ENCODE results near the gene HIVEP3. TPM values are rescaled to one million over a fixed set of nuclear protein-coding genes. Genes with fewer than 3 reads are reported as not detected.

The HIVEP3 gene
- total RNA-seq, 1 donor from 2014 or later = 10.1 TPM

DNA sequence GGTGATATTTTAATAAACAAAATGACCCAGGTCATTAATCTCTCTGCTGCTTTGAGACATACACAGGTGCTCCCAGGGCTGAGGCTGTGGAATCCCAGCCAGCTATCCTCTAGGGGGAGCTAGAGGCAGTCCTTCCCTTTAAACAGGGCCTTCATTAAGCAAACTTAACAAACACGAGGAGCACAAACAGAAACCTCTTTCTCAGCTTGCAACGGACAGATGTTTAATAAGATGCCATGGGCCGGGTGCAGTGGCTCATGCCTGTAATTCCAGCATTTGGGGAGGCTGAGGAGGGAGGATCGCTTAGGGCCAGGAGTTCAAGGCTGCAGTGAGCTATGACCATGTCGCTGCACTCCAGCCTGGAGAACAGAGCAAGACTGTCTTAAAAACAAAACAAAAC, 106.7 kb downstream of the HIVEP3 start:
- peak; percentile 61 for DNase-seq (ENCODE audit: low spot score)

GRCh38 chr1:41811051-41811795, 107.5 kb downstream of the HIVEP3 start:
- DNase-seq (ENCODE audit: low spot score) = no peak

- no peak for DNase-seq (ENCODE audit: low spot score)
Measured at GRCh38 chr1:41810446-41810845, 108.3 kb downstream of the HIVEP3 start.

DNA sequence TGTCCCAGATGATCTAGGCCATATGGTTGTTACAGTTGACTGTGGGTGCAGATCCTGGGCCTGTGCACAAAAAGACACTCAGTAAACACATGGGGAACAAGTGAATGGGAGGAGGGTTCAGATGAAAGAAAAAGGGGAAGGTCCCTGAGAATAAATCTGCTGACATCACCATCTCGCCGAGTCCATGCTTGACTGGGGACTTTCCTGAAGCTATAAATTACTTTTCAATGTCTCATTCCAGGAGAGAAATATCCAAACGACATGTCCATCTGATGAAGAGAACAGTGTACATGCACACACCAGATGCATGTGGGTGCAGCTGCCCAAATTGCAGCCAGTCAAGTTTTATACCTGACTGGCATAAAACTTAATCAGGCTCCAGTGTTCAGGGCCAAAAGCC, 109.0 kb downstream of the HIVEP3 start:
- DNase-seq (ENCODE audit: low spot score) = no peak

GRCh38 chr1:41807390-41807789, 111.3 kb downstream of the HIVEP3 start:
- no peak for DNase-seq (ENCODE audit: low spot score)

- no peak for DNase-seq (ENCODE audit: low spot score)
Measured at GRCh38 chr1:41806472-41807155, 112.1 kb downstream of the HIVEP3 start.

DNA sequence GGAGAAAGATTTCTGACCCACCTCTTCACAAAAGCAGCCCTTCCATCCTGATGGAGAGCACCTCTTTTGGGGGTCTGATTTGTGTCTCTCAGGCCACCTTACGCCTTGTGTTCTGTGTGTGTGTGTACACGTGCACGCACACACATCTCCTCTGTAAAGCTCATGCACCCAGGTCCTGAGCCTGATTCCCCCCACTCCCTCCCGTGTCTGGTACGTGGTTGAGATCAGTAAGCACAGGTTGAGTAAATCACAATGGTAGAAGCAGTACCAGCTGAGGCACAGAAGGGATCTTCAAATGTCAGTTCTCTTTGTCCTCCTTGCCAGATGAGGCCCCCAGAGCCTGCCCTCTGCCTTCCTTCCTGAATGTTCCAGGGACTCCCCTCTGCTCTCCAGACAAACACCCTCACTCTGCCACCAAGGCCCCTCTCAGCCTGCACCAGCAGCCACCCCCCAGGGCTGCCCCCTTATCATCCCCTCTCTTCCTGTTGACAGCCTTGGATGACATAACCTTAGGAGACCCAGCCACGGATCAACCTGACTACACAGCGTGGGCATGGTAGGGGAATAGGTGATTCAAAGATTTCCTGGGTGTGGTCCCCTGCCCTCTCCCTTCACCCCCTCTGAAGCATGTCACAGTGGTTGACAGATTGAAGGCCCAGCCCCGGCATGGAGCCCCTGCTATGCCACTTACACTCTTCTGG, 112.8 kb downstream of the HIVEP3 start:
- no peak for DNase-seq (ENCODE audit: low spot score)

GRCh38 chr1:41804176-41804575, 114.5 kb downstream of the HIVEP3 start:
- DNase-seq (ENCODE audit: low spot score) = no peak

- no peak for DNase-seq (ENCODE audit: low spot score)
Measured at GRCh38 chr1:41803656-41804055, 115.1 kb downstream of the HIVEP3 start.

DNA sequence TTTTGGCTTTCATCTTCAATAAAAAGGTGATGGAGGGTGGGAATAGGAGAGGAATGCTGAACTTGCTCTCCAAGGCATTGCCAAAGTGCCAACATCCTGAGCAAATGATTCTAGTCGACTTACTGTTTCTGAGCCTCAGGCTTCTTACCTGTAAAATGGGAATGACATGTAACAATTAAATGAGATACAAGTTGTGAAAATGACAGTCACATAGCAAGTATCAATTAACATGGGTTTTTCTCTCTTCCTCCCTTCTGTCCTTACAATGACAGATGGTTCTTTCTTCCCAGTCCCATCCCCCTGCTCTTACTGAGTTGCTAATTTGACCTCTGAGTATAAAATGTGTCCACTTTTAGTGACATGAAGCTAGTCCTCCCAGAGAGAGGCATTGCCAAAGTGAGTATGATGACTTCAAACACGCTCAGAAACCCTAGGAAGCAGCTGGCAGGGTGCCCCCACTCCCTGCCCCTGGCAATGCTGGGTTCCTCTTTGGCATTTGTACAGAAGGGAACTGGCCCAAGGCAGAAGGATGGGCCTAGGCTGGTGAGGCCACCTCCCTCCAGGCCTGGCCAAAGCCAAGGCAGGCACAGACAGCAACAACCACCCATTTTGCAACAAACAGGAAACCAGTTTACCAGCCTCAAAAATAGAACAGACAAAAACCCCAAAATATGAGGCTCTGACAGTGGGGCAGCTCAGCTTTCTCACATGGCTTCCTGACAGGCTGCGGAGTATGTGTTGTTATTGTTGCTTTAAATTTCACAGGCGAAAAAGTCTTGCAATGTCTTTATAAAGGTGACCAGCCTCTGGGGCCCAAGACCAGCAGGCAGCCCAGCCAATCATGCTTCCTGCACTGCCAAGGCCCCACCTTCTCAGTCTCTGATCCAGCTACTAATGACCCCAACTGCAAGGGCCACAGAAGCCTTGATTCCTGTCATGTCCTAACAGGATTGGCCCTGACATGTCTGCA, 115.9 kb downstream of the HIVEP3 start:
- DNase-seq (ENCODE audit: low spot score) = peak; percentile 66

DNA sequence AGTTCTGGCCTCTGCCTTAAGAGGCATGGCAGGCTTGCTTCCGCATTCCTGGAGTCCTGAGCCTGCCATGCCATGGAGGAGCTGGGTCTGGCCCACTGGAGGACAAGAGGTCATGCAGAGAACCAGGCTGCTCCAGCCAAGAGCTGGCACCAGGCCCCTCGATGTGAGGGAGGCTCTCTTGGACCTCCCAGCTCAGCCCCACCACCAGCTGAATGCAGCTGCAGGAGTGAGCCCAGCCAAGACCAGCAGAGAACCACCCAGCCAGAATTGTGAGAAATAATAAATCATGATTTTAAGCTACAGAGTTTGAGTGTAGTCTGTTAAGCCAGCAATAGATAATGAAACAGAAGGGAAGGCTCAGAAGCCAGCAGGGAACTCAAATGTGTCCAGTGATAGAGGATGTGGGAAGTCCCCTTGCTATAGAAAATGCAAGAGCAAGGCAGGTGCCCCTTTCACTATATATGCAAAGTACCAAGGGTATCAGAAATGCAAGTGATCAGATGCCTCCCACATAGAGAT, 118.4 kb downstream of the HIVEP3 start:
- DNase-seq (ENCODE audit: low spot score) = no peak

DNA sequence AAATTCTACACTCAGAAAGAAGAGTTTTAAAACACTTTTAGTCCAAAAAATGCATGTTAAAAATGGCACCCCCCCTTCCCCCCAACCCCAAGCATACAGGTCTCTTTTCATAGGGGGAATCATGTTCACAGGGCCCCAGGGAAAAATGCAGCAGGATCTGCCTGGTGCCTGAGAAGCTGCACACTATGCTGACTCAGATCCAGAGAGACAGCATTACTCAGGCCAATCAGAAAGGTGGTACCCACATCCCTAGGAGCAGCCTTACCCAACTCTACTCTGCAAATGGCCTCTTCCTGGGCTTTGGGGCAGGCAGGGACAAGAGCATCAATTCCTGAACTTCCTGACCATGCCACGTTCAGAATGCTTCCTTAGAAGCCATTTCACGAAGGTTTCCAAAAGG, 119.0 kb downstream of the HIVEP3 start:
- DNase-seq (ENCODE audit: low spot score) = no peak

- no peak for DNase-seq (ENCODE audit: low spot score)
Measured at GRCh38 chr1:41799205-41799604, 119.5 kb downstream of the HIVEP3 start.

DNA sequence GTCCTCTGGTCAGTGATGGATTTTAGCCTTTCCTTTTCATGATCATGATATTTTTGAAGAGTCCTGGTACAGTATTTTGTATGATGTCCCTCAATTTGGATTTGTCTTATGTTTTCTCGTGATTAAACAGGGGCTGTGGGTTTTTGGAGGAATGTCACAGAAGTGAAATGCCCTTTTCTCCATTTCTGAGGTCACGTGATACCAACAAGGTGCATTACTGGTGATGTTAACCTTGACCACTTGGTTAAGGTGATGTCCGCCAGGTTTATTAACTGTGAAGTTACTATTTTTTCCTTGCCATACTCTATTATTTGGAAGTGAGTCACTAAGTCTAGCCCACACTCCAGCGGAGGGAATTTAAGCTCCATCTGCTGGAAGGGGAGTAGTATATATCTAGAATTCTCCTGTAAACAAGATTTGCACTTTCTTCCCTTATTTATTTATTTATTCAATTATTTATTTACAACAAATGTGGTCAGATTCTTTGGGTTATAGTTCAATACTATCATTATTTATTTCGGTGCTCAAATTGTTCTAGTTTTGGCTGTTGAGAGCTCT, 123.4 kb downstream of the HIVEP3 start:
- DNase-seq (ENCODE audit: low spot score) = no peak

GRCh38 chr1:41794031-41794430, 124.7 kb downstream of the HIVEP3 start:
- no peak for DNase-seq (ENCODE audit: low spot score)

DNA sequence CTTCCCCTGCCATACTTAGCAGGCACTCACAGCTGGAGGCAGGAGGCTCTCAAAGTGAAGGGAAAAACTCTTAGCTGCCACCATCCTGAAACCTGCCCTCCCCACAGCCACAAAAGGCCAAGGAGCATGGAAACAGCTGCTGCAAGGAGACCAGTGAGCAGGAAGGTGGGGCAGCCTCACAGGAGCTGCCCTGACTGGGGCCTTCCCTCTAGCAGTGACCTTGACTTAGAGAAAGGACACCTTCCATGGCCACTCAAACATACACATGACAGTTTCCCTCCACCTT, 126.3 kb downstream of the HIVEP3 start:
- no peak for DNase-seq (ENCODE audit: low spot score)

DNA sequence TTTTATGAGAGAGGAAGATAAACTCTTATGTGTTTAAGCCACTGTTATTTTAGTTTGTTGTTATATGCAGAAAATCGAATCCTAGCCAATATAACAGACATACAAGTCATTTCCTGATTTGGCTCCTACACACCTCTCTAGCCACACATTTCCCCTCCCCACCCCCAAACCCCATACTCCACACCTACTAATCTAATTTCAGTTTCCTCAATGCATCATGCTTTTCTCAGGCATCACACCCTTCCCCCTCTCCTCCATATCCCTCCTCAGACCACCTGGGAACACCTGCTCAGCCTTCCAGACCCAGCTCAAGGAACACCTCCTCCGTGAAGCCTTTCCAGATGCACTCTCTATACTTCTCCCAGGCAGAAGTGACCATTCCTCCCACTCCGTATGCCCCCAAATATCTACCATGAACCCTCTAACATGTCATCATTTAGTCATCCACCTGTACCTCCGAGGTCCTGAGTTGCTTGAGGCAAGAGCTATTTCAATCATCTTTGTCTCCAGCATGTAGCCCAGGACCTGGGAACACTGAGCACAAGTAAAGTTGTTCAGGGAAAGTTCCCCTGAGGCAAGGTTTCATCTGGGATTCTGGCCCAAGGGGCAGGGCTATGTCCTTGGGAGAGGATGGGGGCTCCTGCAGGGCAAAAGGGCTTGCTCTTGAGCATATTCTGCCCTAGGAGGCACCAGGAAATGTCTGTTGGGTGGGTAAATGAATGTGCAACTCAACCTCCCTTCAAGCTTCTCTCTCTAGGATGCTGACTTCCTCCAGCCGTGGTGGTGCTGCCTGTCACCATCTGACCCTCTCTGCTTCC, 126.8 kb downstream of the HIVEP3 start:
- DNase-seq (ENCODE audit: low spot score) = no peak

- no peak for DNase-seq (ENCODE audit: low spot score)
Measured at GRCh38 chr1:41790351-41790750, 128.4 kb downstream of the HIVEP3 start.

DNA sequence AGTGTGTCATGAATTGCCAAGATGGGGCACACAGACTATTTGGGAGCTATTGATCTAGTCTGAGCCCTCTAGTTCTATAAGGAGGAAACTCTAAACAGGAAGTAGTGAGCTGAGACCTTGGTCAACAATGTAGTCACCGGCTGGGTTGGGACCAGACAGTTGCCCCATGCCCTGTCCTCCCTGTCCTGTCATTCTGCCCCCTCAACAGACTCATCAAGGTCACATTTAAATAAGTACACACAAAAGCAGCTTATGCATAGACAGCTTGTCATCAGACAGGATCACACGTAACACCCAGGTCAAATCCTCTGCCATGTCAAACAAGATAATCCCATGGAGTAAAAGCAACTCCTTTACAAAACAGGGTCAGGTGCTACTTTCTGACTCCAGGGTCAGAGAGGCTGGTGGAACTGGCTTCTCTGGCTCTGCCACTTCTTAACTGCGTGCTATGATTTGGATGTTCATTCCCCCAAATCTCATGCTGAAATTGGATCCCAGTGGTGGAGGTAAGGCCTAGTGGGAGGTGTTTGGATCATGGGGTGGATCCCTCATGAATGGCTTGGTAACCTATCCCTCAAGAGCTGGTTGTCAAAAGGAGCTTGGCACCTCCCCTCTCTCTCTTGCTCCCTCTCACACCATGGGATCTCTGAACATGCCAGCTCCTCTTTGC, 128.9 kb downstream of the HIVEP3 start:
- DNase-seq (ENCODE audit: low spot score) = no peak

DNA sequence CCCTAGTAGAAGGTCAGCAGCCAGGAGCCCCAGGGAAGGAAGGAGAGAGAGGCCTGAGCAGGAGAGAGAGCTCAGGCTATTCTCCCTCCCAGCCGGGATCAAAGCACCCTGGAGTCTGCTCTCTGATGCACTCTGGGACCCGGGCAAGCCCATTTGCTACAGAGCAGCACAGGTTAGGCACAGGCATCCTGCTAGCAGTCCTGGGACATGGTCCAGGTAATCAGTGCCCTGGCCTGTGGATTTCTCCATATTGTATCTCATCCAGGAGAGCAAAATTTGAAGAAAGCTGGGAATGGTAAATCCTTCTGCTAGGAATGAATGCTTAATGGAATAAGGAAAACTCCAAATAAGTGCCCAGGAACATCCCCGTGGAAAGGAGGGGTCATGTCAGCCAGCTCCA, 130.3 kb downstream of the HIVEP3 start:
- no peak for DNase-seq (ENCODE audit: low spot score)
